ENCODE measurements around the gene GABRR3.

Gene GABRR3

GRCh38 chr3:97954228-97954827 is 80.8 kb downstream of the GABRR3 start:
- DNase-seq, result no peak

GRCh38 chr3:97952872-97953271 is 82.2 kb downstream of the GABRR3 start:
- no peak for DNase-seq

DNA sequence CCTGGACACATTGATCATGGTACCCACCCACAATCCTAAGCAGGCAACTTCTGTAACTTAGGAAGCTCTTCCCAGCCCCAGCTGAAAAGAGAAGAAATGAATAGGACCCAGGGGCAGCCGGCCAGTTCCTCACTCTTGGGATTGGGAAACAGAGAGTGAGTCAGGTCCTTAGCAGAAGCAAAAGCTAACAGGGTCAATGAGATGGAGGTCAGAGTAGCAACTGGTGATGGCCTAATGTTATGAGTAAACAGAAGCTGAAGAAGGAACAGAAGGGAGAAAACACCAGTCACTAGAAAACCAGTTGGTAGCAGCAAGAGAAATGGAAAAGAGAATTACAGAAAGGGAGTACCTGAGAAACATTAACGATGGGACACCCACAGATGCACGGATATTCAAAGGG is 82.8 kb downstream of the GABRR3 start:
- DNase-seq, result no peak

DNA sequence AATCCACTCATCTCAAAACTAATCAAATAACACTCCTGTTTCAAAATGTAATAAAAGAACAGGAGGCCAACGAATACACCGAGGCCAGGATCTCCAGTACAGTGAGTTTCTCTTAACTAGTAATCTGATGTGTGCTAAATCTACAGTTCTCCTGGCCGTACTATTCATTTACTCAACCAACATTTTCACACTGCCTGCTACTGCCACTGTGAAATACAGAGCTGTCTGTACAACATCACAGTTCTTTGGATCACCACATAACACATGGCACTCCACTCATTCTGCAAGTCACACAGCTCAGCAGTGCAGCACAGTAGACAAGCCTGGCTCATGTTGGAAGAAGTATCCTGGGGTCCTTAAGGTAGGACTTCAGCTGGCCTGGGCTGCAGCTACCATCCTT is 84.8 kb downstream of the GABRR3 start:
- DNase-seq, result no peak

DNA sequence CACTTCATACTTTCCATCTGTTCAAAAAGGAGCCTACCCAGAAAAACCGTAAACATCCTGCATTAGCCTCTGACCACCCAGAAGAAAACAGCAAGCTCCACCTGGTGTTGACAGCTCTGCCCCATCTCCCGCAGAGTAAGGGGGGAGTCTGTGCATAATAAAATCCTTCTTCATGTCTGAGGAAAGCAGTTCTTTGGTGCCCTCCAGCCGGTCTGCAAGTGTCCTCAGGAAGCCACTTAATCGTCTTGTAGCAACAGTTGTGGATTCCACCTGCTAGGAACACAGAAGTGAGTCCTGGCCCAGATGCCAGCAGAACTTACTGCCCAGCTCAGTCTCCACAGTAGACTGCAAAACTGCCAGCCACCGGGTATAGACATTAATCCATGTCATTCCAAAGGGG is 85.4 kb downstream of the GABRR3 start:
- DNase-seq, result no peak

- DNase-seq, result no peak
These were observed 86.0 kb downstream of the GABRR3 start for GRCh38 chr3:97949110-97949485.

DNA sequence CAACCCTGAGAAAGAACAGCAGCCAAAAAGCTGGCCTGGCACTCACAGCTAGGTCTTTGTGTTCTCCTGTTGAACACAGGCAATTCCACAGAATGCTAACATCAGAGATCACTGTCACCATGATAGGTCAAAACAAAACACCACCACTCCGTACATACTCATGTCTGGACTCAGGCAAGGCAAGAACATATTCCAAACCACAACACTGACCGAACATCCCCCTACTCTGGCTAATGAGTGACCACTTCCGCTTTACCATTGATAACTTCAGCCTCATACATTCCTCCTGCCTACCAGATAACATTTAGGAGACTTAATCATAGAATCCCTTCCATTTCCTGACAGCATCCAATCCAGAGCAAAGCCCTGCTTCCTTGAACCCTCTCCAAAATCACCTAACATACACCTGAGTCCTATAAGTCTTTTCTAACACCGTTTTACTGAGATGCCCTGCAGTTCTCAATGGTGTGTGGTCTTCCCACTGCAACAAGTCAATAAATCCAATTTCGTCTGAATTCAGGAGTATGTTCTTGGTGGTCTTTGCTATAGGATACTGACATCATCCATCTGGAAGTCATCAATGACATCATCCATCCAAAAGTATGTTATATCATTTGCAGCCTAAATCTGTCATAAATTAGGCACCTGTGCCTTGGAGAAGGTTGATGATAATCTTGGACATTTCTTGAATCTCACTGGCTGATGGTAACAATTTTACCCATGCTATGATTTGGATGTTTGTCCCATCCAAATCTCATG is 86.6 kb downstream of the GABRR3 start:
- no peak for DNase-seq

DNA sequence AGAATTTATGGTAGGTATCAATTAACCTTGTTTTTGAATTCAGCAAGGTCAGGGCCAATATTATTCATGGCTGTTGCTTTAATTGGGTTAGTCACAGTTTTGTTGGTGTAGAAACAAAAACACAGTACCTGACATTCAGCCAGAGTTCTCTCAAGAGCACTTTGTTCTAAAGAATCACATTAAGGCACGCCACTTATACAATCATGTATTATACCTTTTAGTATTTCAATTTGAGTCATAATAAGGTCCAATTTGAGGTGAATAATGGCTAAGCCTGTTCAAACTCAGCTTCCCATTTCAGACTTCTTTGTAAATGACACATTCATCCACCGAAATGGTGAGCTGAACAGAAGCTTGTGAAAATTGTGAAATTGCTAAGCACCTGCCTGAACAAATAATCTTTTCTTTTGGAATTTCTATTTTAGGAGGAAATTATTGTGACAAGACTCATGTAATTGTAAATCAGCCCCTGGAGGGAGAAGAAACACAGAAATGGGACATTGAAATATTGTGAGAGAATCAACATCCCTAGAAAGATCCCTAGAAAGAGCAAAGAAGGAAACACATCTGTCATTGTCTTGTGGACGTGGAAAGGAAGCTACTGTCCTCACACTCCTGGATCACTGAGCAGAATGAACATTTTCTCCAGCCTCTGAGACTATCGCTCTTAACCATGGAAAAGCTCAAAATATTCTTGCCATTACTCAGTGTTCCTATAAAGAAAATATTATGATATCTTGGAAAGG is 92.1 kb downstream of the GABRR3 start:
- no peak for DNase-seq

GRCh38 chr3:97940034-97940433 is 95.1 kb downstream of the GABRR3 start:
- peak; percentile 44 for DNase-seq

- no peak for DNase-seq
These were observed 95.7 kb downstream of the GABRR3 start for GRCh38 chr3:97939401-97939800.

- DNase-seq, result no peak
These were observed 96.7 kb downstream of the GABRR3 start for GRCh38 chr3:97938444-97938843.

GRCh38 chr3:97937205-97937604 is 97.9 kb downstream of the GABRR3 start:
- no peak for DNase-seq

GRCh38 chr3:97935842-97936241 is 99.3 kb downstream of the GABRR3 start:
- DNase-seq, result no peak
